Right kidney (tissue), 1 donor: ENCODE measurements around the gene SPRR1A.

Experiments
- DNase-seq: peaks from one replicate; pipeline ENCODE4 v3.0.0-alpha.2; 2016

SPRR1A gene

DNA sequence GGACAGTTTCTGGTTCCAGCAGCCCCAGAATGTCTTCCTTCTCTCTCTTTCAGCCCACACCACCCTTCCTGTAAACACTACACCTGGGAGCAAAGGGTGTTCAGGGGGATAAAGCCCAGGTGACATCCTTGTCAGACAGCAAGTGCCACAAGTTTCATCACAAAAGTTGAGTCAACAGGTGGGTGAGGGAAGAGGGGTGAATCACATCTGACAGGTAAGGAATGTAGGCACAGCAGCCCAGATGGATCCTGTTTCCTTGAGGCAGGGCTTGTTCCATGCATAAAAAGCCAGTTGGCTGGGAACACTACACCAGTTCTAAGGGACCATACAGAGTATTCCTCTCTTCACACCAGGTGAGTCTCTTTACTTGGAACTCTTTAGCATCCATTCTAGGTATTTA lies 47.0 kb downstream of the SPRR1A start, which contains the start of gene SPRR1B:
SPRR1B (plus strand) TSS at position 309 of the 400 bp plus-strand sequence. CDS start 1,143 bp downstream, outside the sequence.
- DNase-seq: no peak

- no peak for DNase-seq
Measured at GRCh38 chr1:153032073-153032472, 48.2 kb downstream of the SPRR1A start.

DNA sequence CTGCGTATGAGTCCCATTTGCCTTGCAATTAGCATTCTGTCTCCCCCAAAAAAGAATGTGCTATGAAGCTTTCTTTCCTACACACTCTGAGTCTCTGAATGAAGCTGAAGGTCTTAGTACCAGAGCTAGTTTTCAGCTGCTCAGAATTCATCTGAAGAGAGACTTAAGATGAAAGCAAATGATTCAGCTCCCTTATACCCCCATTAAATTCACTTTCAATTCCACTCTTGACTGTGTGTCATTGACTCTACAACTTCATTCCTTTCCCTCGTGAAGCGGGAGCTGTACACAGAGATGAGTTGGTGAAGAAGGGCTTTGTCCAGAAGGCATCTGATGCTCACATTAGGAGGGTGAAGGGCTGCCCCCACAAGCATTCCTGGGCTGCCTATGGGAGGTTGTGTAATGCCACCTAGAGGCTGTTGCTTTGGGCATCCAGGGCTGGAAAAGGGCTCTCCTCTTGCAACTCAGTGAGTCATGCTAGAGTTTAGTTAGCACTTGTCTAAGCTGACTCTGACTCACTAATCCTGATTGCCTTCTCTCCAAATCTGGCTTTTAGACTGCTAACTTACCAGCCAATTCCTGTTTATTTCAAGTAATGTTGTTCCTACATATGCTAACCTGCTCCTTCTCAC lies 48.9 kb downstream of the SPRR1A start:
- no peak for DNase-seq

DNA sequence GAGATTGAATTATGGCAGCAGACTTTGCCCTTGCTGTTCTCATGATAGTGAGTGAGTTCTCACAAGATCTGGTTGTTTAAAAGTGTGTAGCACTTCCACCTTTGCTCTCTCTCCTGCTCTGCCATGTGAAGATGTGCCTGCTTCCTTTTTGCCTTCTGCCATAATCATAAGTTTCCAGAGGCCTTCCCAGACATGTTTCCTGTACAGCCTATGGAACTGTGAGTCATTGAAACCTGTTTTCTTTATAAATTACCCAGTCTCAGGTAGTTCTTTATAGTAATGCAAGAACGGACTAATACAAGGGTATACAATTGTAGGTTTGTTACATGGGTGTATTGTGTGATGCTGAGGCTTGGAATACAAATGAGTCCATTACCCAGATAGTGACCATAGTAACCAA lies 51.3 kb downstream of the SPRR1A start:
- DNase-seq: no peak
